Right lobe of liver (tissue), 4 donors: Measurements from ENCODE around the gene ZBTB26.

ENCODE experiments used
- CTCF ChIP-seq, 4 donors: fragments of 200-600 bp in 3 of 4; fragments of 450-650 bp in 1 of 4; IDR thresholded peaks; one replicate each; pipeline versions ENCODE4 v1.5.1 to v1.8.0; 2016 to 2022; ENCODE audit warnings: antibody characterized with exemption in 4 of 4, mild to moderate bottlenecking in 2 of 4
- POLR2A ChIP-seq: fragments of 450-650 bp; IDR thresholded peaks from one replicate; pipeline ENCODE4 v1.6.1; 2017; ENCODE audit warnings: antibody characterized with exemption, mild to moderate bottlenecking
- donor health status: DM: no; HTN: no; CAD: no.
- donor health status: DM: no; HTN: no; CAD: no.
- donor health status: DM: no; HTN: yes; CAD: no.

- TF ChIP-seq CTCF (IDR thresholded peaks at IDR 0.05): no peak
- no peak for TF ChIP-seq POLR2A
Measured at GRCh38 chr9:122912671-122912963, 18.7 kb downstream of the ZBTB26 start.
